HEK293 (cell line): ENCODE results near the gene LGI2.

Source experiments
- CTCF ChIA-PET: fragments of 350-600 bp; formaldehyde crosslinking; extraction: SDS; loops from one replicate; lab custom pipeline; 2021; ENCODE audit warnings: antibody characterized with exemption; lab: Yijun Ruan, JAX
- POLR2A ChIA-PET: fragments of 300-600 bp; formaldehyde crosslinking; extraction: SDS; loops from one replicate; lab custom pipeline; 2020; ENCODE audit warnings: antibody characterized with exemption, inconsistent platforms; lab: Yijun Ruan, JAX
- H3K27ac ChIP-seq: fragments of 200-500 bp; sonication (Bioruptor generic); 2 replicates; pipeline ENCODE4 v1.5.1; 2014; ENCODE audit warnings: low read depth, low read length, control low read depth, inconsistent platforms; ENCODE audit errors: extremely low read depth
- H3K36me3 ChIP-seq, 2 experiments: fragments of 200-500 bp in 1 of 2; sonication (Bioruptor generic) in 1 of 2; 1 replicate in 1 of 2; 2 replicates in 1 of 2; pipeline ENCODE4 v1.5.1; 2014 to 2017; ENCODE audit warnings: inconsistent platforms in 2 of 2, low read length in 2 of 2; ENCODE audit not compliant: control insufficient read depth in 2 of 2, insufficient read depth in 1 of 2
- H3K4me1 ChIP-seq: fragments of 200-500 bp; sonication (Bioruptor generic); 2 replicates; pipeline ENCODE4 v1.5.1; 2014; ENCODE audit warnings: mild to moderate bottlenecking, low read length, inconsistent platforms; ENCODE audit not compliant: control insufficient read depth, insufficient read depth
- H3K4me3 ChIP-seq: 2 replicates; pipeline ENCODE4 v1.5.1; 2011; ENCODE audit warnings: low read depth, mild to moderate bottlenecking, control low read depth, low read length, moderate library complexity
- H3K9me3 ChIP-seq: fragments of 200-500 bp; sonication (Bioruptor generic); 2 replicates; pipeline ENCODE4 v1.5.1; 2014; ENCODE audit warnings: low read depth, low read length, inconsistent platforms; ENCODE audit not compliant: control insufficient read depth, insufficient read depth
- AEBP2 ChIP-seq: fragments of 450-650 bp; formaldehyde crosslinking; IDR thresholded peaks from 2 replicates; pipeline ENCODE4 v1.5.1; 2016; ENCODE audit warnings: missing biosample characterization, missing genetic modification characterization, borderline replicate concordance
- BCL11A ChIP-seq: fragments of 450-650 bp; formaldehyde crosslinking; IDR thresholded peaks from 2 replicates; pipeline ENCODE4 v1.5.1; 2016; ENCODE audit warnings: low read depth, missing biosample characterization, missing genetic modification characterization
- GLI4 ChIP-seq: fragments of 450-650 bp; formaldehyde crosslinking; IDR thresholded peaks from 2 replicates; pipeline ENCODE4 v1.5.1; 2016; ENCODE audit warnings: missing biosample characterization, missing genetic modification characterization
- GLIS2 ChIP-seq: fragments of 450-650 bp; formaldehyde crosslinking; IDR thresholded peaks from 2 replicates; pipeline ENCODE4 v1.5.1; 2016; ENCODE audit warnings: missing biosample characterization, missing genetic modification characterization
- HOXA7 ChIP-seq: sonication (generic); formaldehyde crosslinking; IDR thresholded peaks from 2 replicates; pipeline ENCODE4 v1.8.1; 2022; ENCODE audit warnings: missing genetic modification reagents, borderline replicate concordance
- KLF17 ChIP-seq: fragments of 450-650 bp; formaldehyde crosslinking; IDR thresholded peaks from 2 replicates; pipeline ENCODE4 v1.5.1; 2016; ENCODE audit warnings: missing biosample characterization, missing genetic modification characterization
- MYNN ChIP-seq: fragments of 450-650 bp; formaldehyde crosslinking; IDR thresholded peaks from 2 replicates; pipeline ENCODE4 v1.5.1; 2016; ENCODE audit warnings: missing biosample characterization, missing genetic modification characterization, borderline replicate concordance
- WT1 ChIP-seq: fragments of 450-650 bp; formaldehyde crosslinking; IDR thresholded peaks from 2 replicates; pipeline ENCODE4 v1.5.1; 2016; ENCODE audit warnings: missing biosample characterization, missing genetic modification characterization
- ZBTB17 ChIP-seq: fragments of 450-650 bp; formaldehyde crosslinking; IDR thresholded peaks from 2 replicates; pipeline ENCODE4 v1.5.1; 2016; ENCODE audit warnings: missing biosample characterization, missing genetic modification characterization
- ZBTB20 ChIP-seq: fragments of 450-650 bp; formaldehyde crosslinking; IDR thresholded peaks from 2 replicates; pipeline ENCODE4 v1.5.1; 2016; ENCODE audit warnings: missing biosample characterization, missing genetic modification characterization
- ZNF16 ChIP-seq: fragments of 450-650 bp; formaldehyde crosslinking; IDR thresholded peaks from 2 replicates; pipeline ENCODE4 v1.5.1; 2016; ENCODE audit warnings: low read depth, missing biosample characterization, missing genetic modification characterization
- ZNF2 ChIP-seq: fragments of 450-650 bp; formaldehyde crosslinking; IDR thresholded peaks from 2 replicates; pipeline ENCODE4 v1.5.1; 2016; ENCODE audit warnings: missing biosample characterization, missing genetic modification characterization
- ZNF223 ChIP-seq: fragments of 450-650 bp; formaldehyde crosslinking; IDR thresholded peaks from 2 replicates; pipeline ENCODE4 v1.5.1; 2016; ENCODE audit warnings: missing biosample characterization, missing genetic modification characterization
- ZNF280C ChIP-seq: fragments of 450-650 bp; formaldehyde crosslinking; IDR thresholded peaks from 2 replicates; pipeline ENCODE4 v1.5.1; 2016; ENCODE audit warnings: missing biosample characterization, missing genetic modification characterization
- ZNF37A ChIP-seq: fragments of 450-650 bp; IDR thresholded peaks from 2 replicates; pipeline ENCODE4 v1.5.1; 2018; ENCODE audit warnings: missing biosample characterization, missing genetic modification characterization
- ZNF416 ChIP-seq: fragments of 450-650 bp; formaldehyde crosslinking; IDR thresholded peaks from 2 replicates; pipeline ENCODE4 v1.5.1; 2016; ENCODE audit warnings: missing biosample characterization, missing genetic modification characterization
- ZNF449 ChIP-seq: fragments of 450-650 bp; formaldehyde crosslinking; IDR thresholded peaks from 2 replicates; pipeline ENCODE4 v1.5.1; 2017; ENCODE audit warnings: missing biosample characterization, mild to moderate bottlenecking, missing genetic modification characterization, moderate library complexity
- ZNF473 ChIP-seq: fragments of 450-650 bp; formaldehyde crosslinking; IDR thresholded peaks from 2 replicates; pipeline ENCODE4 v1.5.1; 2017; ENCODE audit warnings: missing biosample characterization, missing genetic modification characterization
- ZNF544 ChIP-seq: fragments of 450-650 bp; formaldehyde crosslinking; IDR thresholded peaks from 2 replicates; pipeline ENCODE4 v1.5.0; 2017; ENCODE audit warnings: missing biosample characterization, missing genetic modification characterization
- ZNF596 ChIP-seq: fragments of 450-650 bp; IDR thresholded peaks from 2 replicates; pipeline ENCODE4 v1.5.0; 2018; ENCODE audit warnings: missing biosample characterization, mild to moderate bottlenecking, missing genetic modification characterization, moderate library complexity
- ZNF654 ChIP-seq: fragments of 450-650 bp; formaldehyde crosslinking; IDR thresholded peaks from 2 replicates; pipeline ENCODE4 v1.5.1; 2016; ENCODE audit warnings: low read depth, missing biosample characterization, missing genetic modification characterization
- ZNF670 ChIP-seq: fragments of 450-650 bp; formaldehyde crosslinking; IDR thresholded peaks from 2 replicates; pipeline ENCODE4 v1.5.1; 2016; ENCODE audit warnings: missing biosample characterization, missing genetic modification characterization, low read depth
- ZNF677 ChIP-seq: fragments of 450-650 bp; IDR thresholded peaks from 2 replicates; pipeline ENCODE4 v1.5.0; 2018; ENCODE audit warnings: missing biosample characterization, mild to moderate bottlenecking, missing genetic modification characterization, moderate library complexity
- ZNF830 ChIP-seq: fragments of 450-650 bp; IDR thresholded peaks from 2 replicates; pipeline ENCODE4 v1.5.0; 2018; ENCODE audit warnings: missing biosample characterization, missing genetic modification characterization, low read depth, mild to moderate bottlenecking, moderate library complexity
- ZNF843 ChIP-seq: fragments of 450-650 bp; formaldehyde crosslinking; IDR thresholded peaks from 2 replicates; pipeline ENCODE4 v1.5.1; 2016; ENCODE audit warnings: missing biosample characterization, missing genetic modification characterization
- ZSCAN18 ChIP-seq: fragments of 450-650 bp; formaldehyde crosslinking; IDR thresholded peaks from 2 replicates; pipeline ENCODE4 v1.5.1; 2016; ENCODE audit warnings: missing biosample characterization, missing genetic modification characterization

The LGI2 gene

GRCh38 chr4:24984602-24985532 is 45.9 kb downstream of the LGI2 start:
- CTCF ChIA-PET: interaction anchor here (0.8 kb wide), 1 partner anchor 13 kb away, joined by 3 read pairs; no protein-coding TSS in a partner anchor
- Histone ChIP-seq H3K9me3 (no peaks in the 10 kb centered on the region), H3K36me3 (no peaks in the 10 kb centered on the region), H3K27ac (no peak overlapping the region), H3K4me3 (no peak overlapping the region), H3K4me1 (no peaks in the 10 kb centered on the region)
- TF ChIP-seq ZNF596 (tag by site-specific recombination): no peak
- no peak for TF ChIP-seq BCL11A (tag by site-specific recombination)
- no peak for TF ChIP-seq ZBTB17 (tag by site-specific recombination)
- TF ChIP-seq ZNF280C (tag by site-specific recombination): no peak
- TF ChIP-seq ZNF449 (tag by site-specific recombination): no peak
- no peak for TF ChIP-seq ZNF473
- no peak for TF ChIP-seq ZBTB20 (tag by site-specific recombination)
- no peak for TF ChIP-seq GLIS2 (tag by site-specific recombination)
- TF ChIP-seq WT1 (tag by site-specific recombination): no peak
- no peak for TF ChIP-seq ZNF830 (tag by site-specific recombination)
- TF ChIP-seq HOXA7 (CRISPR knock-in tag): no peak
- TF ChIP-seq ZNF2 (tag by site-specific recombination): no peak
- TF ChIP-seq ZNF16 (tag by site-specific recombination): no peak
- no peak for TF ChIP-seq ZNF843
- TF ChIP-seq ZNF677 (tag by site-specific recombination): no peak
- POLR2A ChIA-PET: no interaction called here

GRCh38 chr4:24980740-24981139 is 50.0 kb downstream of the LGI2 start:
- H3K36me3 ChIP-seq: no peaks in the 10 kb centered on the region
- POLR2A ChIA-PET: no interaction called here
- no peaks in the 10 kb centered on the region for H3K9me3 ChIP-seq
- H3K4me3 ChIP-seq: no peak overlapping the region
- H3K4me1 ChIP-seq: no peaks in the 10 kb centered on the region
- no peak overlapping the region for H3K27ac ChIP-seq
- CTCF ChIA-PET: interaction anchor here (0.5 to 1.9 kb wide), 18 partner anchors 10 to 503 kb away, joined by 3 to 22 read pairs (median 4); no protein-coding TSS in a partner anchor
- TF ChIP-seq ZNF473 (no peak), BCL11A (tag by site-specific recombination) (no peak), AEBP2 (tag by site-specific recombination) (no peak), ZNF670 (tag by site-specific recombination) (no peak), ZNF37A (tag by site-specific recombination) (no peak), GLI4 (no peak), KLF17 (tag by site-specific recombination) (no peak), ZSCAN18 (tag by site-specific recombination) (no peak), ZNF416 (no peak), ZNF544 (tag by site-specific recombination) (no peak), ZNF223 (no peak), MYNN (no peak), ZNF654 (tag by site-specific recombination) (no peak)
